Rectal smooth muscle tissue (tissue), 1 donor: Measurements from ENCODE around the gene TXNDC11.

Experiments
- H3K27ac ChIP-seq: one replicate; pipeline ENCODE4 v1.7.0; 2013; ENCODE audit warnings: low read depth, low read length, inconsistent platforms
- H3K27me3 ChIP-seq: one replicate; pipeline ENCODE4 v1.7.0; 2013; ENCODE audit warnings: low read length; ENCODE audit not compliant: control insufficient read depth, insufficient read depth
- H3K36me3 ChIP-seq: one replicate; pipeline ENCODE4 v1.7.0; 2013; ENCODE audit warnings: low read length; ENCODE audit not compliant: control insufficient read depth, insufficient read depth
- H3K4me1 ChIP-seq: one replicate; pipeline ENCODE4 v1.7.0; 2013; ENCODE audit warnings: low read length; ENCODE audit not compliant: control insufficient read depth, insufficient read depth
- H3K4me3 ChIP-seq: one replicate; pipeline ENCODE4 v1.7.0; 2013; ENCODE audit warnings: low read length
- H3K9ac ChIP-seq: one replicate; pipeline ENCODE4 v1.7.0; 2013; ENCODE audit warnings: low read length

The TXNDC11 gene

DNA sequence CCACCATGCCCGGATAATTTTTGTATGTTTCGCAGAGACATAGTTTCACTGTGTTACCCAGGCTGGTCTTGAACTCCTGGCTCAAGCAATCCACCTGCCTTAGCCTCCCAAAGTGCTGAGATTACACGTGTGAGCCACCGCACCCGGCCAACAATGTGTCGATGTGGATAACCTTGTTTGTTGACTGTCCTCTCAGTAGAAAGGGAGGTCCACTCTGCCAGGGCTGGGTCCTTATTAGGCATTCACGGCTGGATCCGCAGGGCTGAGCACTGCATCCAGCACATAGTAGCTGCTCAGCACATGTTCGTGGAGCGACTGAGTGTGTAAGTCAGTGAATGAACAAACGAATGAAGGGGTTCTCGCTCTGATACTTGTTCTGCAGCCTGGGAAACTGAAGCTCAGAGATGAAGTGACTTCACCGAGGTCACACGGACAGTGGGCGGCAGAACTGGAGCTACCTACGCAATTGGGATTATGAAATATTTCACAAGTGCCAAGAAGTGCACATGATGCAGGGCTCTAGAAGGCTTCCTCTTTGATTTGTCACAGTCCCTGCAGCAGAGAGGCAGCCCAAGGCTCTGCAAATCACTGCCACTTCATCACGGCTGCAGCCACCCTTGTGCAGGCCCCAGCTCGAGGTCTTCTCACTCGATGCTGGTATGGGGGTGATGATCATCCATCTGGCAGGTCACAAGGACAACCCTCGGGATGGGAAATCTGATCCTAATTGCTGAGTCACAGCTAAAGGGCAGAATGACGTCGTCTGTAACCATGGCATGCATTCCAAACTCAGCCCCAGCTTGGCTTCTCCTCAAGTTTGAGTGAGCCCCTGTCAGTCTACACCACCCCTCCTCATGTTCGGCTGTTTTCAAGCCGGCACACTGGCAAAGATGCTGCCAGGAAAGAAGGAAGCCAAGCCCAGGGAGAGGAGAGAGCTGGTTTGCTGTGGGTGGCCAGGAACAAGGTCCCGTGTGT lies 102.4 kb downstream of the TXNDC11 start:
- no peak overlapping the region for H3K4me3 ChIP-seq
- peak overlapping the region; percentile 56 for H3K9ac ChIP-seq

DNA sequence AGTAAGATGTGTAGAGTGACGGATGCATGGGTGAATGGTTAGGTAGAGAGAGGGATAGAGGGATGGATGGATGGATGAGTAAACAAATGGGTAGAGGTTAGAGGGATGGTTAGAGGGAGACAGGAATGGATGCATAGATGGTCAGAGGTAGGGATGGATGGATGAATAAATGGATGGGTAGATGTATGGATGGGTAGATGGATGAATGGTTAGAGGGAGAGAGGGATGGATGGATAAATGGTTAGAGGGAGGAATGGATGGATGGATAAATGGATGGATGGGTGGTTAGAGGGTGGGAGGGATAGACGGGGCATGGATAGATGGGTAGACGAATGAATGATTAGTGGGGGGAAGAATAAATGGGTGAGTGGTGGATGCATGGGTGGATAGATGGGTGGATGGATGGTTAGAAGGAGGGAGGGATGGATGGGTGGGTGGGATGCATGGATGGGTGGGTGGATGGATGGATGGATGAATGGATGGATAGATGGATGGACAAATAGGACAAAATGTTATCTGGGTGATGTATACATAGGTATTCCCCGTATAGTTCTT lies 103.6 kb downstream of the TXNDC11 start:
- no peaks in the 10 kb centered on the region for H3K36me3 ChIP-seq
- no peak overlapping the region for H3K9ac ChIP-seq
- no peak overlapping the region for H3K27ac ChIP-seq
- no peak overlapping the region for H3K4me3 ChIP-seq
- peaks cover 14% of the 10 kb centered on the region for H3K4me1 ChIP-seq
- no peaks in the 10 kb centered on the region for H3K27me3 ChIP-seq

More for the DNA sequence above, 102.4 kb downstream of the TXNDC11 start:
- H3K36me3 ChIP-seq, result no peaks in the 10 kb centered on the region
- H3K4me1 ChIP-seq, result peaks cover 14% of the 10 kb centered on the region
- peak overlapping the region; percentile 76 for H3K27ac ChIP-seq
- no peaks in the 10 kb centered on the region for H3K27me3 ChIP-seq

DNA sequence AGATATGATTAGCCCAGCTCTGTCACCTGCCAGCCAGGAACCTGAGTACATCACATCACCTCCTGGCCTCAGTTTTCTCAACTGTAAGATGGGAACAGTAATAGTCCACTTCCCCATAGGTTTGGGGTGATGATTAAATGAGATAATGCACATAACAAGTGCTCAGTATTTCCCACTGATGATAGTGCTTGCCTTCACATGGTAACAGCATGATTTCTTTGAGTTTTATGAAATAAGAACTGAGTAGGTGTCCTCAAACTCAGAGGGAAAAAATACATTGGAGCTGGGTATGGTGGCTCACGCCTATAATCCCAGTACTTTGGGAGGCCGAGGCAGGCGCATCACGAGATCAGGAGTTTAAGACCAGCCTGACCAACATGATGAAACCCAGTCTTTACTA lies 104.5 kb downstream of the TXNDC11 start:
- H3K27me3 ChIP-seq, result no peaks in the 10 kb centered on the region
- no peak overlapping the region for H3K27ac ChIP-seq
- H3K9ac ChIP-seq, result no peak overlapping the region
- no peaks in the 10 kb centered on the region for H3K36me3 ChIP-seq
- H3K4me3 ChIP-seq, result no peak overlapping the region
- H3K4me1 ChIP-seq, result peaks cover 14% of the 10 kb centered on the region

DNA sequence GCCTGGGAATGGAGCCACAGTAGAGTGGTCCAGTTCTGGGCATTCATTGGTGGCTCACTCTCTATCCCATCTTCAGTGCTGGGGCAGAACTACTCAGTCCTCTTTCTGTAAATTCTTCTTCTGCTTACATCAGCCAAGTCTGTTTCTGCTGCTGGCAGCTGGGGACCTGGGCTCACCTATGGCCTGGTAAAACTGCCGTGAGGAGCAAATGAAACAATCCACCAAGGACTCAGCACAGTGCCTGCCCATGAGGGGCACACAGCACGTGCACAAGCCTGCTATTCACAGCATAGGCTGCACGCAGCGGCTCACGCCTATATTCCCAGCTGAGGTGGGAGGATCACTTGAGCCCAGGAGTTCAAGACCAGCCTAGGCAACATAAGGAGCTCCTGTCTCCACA lies 105.3 kb downstream of the TXNDC11 start:
- H3K9ac ChIP-seq, result no peak overlapping the region
- H3K4me1 ChIP-seq, result peaks cover 20% of the 10 kb centered on the region
- H3K4me3 ChIP-seq, result no peak overlapping the region
- no peak overlapping the region for H3K27ac ChIP-seq
- no peaks in the 10 kb centered on the region for H3K27me3 ChIP-seq
- no peaks in the 10 kb centered on the region for H3K36me3 ChIP-seq

DNA sequence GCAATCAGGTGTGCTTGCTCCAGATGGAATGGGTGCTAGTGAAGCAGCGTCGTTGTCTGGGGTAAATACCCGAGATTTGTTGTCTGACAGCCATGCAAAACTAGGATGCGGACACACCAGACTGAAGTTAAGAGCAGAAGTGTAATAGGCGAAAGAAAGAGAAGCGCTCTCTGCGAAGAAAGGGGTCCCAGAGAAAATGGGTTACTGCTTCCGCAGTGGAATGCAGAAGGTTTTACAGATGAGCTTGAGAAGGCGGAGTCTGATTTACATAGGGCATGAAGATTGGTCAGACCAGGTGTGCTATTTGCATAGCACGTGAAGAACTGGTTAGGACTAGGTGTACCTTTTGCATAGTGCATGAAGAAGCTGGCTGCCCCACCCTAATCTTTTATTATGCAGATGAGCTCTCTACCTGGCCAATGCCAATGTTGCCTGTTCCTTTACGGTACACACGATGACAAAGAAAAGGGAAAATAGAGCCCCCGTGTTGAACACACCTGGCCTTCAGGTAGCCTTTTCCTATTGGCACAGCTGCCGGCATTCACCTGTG lies 106.4 kb downstream of the TXNDC11 start:
- H3K4me3 ChIP-seq, result no peak overlapping the region
- H3K27me3 ChIP-seq, result no peaks in the 10 kb centered on the region
- peaks cover 21% of the 10 kb centered on the region for H3K4me1 ChIP-seq
- no peak overlapping the region for H3K9ac ChIP-seq
- no peak overlapping the region for H3K27ac ChIP-seq
- H3K36me3 ChIP-seq, result no peaks in the 10 kb centered on the region

DNA sequence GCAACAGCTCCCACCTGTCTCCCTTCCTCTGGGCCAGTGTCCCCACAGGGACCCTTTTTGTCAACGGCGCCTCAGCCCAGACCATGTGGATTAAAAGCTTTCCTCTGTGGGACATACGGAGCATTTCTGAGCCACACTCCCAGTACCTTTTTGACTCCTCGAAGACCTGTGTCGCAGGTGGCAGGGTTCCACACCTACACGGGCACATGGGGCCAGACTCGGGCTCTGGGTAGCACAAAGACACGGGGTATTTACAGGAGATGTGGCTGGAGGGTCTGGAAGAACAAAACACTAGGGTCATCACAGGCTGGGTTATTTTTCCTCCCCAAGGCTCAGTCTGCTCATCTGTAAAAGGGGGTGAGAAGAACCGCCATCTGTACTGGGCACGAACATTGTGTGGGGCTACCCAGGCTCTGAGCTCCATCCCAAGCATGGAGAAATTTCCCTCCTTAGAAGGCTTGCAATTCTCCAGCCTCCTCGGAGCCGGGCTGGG lies 106.9 kb downstream of the TXNDC11 start:
- Histone ChIP-seq H3K9ac (no peak overlapping the region), H3K4me3 (no peak overlapping the region), H3K36me3 (no peaks in the 10 kb centered on the region), H3K4me1 (peaks cover 18% of the 10 kb centered on the region), H3K27me3 (no peaks in the 10 kb centered on the region), H3K27ac (no peak overlapping the region)

DNA sequence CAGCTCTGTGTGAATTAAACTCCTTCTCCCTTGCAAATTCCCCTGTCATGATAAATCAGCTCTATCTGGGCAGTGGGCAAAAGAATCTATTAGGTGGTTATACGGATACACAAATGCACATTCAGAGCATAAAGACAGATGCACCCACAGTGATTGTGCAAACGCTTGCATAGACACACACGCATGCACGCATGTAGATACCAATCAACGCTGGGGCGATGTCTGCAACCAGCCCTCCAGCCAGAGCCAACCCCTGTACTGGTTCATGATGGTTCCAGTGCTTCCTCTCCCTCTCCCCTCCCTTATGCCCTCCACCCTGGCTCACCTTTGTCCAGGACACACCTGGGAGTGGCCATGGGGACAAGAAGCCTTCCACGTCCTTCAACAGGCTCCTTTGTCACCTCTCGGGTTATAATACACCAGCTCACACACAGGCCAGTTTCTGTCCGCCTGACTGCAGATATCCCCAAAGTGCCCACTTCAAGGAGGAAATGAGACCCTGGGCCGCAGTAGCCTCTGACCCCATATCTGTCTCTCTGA lies 107.5 kb downstream of the TXNDC11 start:
- Histone ChIP-seq H3K9ac (no peak overlapping the region), H3K4me3 (no peak overlapping the region), H3K27ac (no peak overlapping the region), H3K4me1 (peaks cover 13% of the 10 kb centered on the region), H3K27me3 (no peaks in the 10 kb centered on the region), H3K36me3 (no peaks in the 10 kb centered on the region)

DNA sequence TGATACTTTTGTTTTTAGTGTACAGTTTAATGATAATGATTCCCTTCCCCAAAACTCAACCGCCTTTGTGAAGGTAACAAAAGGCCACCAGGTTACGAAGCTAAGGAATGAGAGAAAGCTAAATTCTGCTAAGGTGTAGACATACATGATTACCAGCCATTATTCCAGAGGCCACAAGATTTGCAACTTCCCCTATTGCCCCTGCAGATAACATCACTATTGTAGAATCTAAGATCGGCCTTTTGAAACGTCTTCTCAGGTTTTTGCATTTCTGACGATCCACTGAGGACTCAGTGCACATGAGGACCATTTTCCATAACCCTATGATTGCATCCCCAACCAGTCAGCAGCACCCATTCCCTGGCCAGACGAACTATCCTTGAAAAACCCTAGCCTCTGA lies 108.3 kb downstream of the TXNDC11 start:
- Histone ChIP-seq H3K9ac (no peak overlapping the region), H3K36me3 (no peaks in the 10 kb centered on the region), H3K4me1 (peaks cover 8% of the 10 kb centered on the region), H3K27me3 (no peaks in the 10 kb centered on the region), H3K27ac (no peak overlapping the region), H3K4me3 (no peak overlapping the region)

DNA sequence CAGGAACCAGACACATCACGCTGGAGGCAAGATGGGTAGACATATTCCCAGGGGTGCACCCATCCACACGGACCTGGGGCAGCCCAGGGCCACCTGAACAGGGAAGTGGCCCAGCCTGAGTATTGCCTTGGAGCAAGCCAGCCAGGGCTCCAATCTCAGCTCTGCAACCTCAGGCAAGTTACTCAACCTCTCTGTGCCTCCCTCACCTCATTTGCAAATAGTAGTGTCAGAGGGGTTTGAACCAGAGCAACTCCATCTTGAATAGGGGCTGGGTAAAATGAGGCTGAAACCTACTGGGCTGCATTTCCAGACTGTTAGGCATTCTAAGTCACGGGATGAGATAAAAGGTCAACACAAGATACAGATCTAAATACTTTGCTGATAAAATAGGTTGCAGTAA lies 109.5 kb downstream of the TXNDC11 start:
- no peaks in the 10 kb centered on the region for H3K36me3 ChIP-seq
- H3K9ac ChIP-seq, result no peak overlapping the region
- H3K4me3 ChIP-seq, result no peak overlapping the region
- H3K27me3 ChIP-seq, result no peaks in the 10 kb centered on the region
- peaks cover 8% of the 10 kb centered on the region for H3K4me1 ChIP-seq
- H3K27ac ChIP-seq, result no peak overlapping the region

DNA sequence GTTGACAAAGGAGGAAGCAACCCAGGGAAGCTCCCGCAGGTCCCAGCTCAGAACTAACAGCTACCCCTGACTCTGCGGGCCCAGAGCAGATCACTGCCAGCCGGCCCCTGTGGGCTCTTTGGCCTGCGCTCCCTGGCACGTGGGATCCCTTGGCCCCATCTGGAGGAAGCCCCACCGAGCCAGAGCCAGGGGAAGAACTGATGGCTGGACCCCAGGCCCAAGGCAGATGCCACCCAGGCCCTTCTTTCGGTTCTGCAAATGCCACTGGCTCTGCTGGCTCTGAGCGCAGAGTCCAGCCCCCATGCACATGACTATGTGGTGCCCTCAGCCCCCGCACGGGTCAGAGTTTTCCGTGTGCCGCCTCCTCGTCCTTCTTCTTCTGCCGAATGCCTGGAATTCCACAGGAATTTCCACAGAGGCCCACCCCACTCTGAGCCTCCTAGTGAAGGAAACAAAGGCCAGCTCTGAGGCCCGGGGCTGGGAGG lies 110.2 kb downstream of the TXNDC11 start:
- peak overlapping the region; percentile 16 for H3K27ac ChIP-seq
- no peaks in the 10 kb centered on the region for H3K27me3 ChIP-seq
- no peaks in the 10 kb centered on the region for H3K36me3 ChIP-seq
- H3K4me1 ChIP-seq, result peaks cover 8% of the 10 kb centered on the region
- no peak overlapping the region for H3K9ac ChIP-seq
- no peak overlapping the region for H3K4me3 ChIP-seq

DNA sequence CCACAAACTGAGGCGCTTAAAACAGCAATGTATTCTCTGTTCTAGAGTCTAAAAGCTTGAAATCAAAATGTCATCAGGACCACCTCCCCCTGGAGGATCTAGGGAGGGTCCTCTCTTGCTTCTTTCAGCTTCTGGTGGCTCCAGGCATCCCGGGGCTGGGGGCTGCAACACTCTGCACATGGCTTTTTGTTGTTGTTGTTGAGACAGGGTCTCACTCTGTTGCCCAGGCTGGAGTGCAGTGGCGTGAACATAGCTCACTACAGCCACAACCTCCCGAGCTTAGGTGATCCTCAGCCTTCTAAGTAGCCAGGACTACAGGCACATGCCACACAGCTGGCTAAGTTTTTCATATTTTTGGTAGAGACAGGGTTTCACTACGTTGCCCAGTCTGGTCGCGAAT lies 111.4 kb downstream of the TXNDC11 start:
- Histone ChIP-seq H3K27ac (no peak overlapping the region), H3K27me3 (no peaks in the 10 kb centered on the region), H3K9ac (no peak overlapping the region), H3K4me3 (no peak overlapping the region), H3K36me3 (no peaks in the 10 kb centered on the region), H3K4me1 (peaks cover 8% of the 10 kb centered on the region)

DNA sequence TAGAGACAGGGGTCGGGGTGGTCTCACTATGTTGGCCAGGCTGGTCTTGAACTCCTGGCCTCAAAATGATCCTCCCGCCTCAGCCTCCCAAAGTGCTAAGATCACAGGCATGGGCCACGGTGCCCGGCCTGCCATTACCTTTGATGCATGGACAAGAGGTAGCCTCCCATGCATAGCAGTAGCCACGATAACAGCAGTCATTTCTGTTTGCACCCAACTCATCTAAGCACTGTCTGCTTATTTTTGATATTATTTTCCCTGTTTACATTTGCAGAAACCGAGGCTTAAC lies 111.9 kb downstream of the TXNDC11 start:
- H3K4me3 ChIP-seq, result no peak overlapping the region
- no peaks in the 10 kb centered on the region for H3K36me3 ChIP-seq
- peaks cover 8% of the 10 kb centered on the region for H3K4me1 ChIP-seq
- no peak overlapping the region for H3K27ac ChIP-seq
- H3K9ac ChIP-seq, result no peak overlapping the region
- no peaks in the 10 kb centered on the region for H3K27me3 ChIP-seq
